ENCODE data around the gene ZP4. TPM values are rescaled to one million over a fixed set of nuclear protein-coding genes. Genes with fewer than 3 reads are reported as not detected.

ZP4 gene
- total and polyA plus RNA-seq, 2 of the 13 experiments (the other 11 are each of a cell fraction or from before 2014, with no cell fraction given), result not detected

- peak; percentile 79 for TF ChIP-seq ZNF280B (CRISPR knock-in tag; IDR thresholded peaks at IDR 0.05; ENCODE audit: borderline replicate concordance)
- TF ChIP-seq ZNF672 (CRISPR knock-in tag; IDR thresholded peaks at IDR 0.05), result no peak
- TF ChIP-seq IRX3 (CRISPR knock-in tag; IDR thresholded peaks at IDR 0.05; ENCODE audit: borderline replicate concordance, low read depth), result 0 out of 2 replicates have a peak, but pooled peaks have one; percentile 43
- TF ChIP-seq MBD4 (IDR thresholded peaks at IDR 0.05; ENCODE audit: borderline replicate concordance, low read length), result no peak
- TF ChIP-seq ATAD3A (CRISPR knock-in tag; IDR thresholded peaks at IDR 0.05), result no peak
- TF ChIP-seq ZNF550 (CRISPR knock-in tag; IDR thresholded peaks at IDR 0.05; ENCODE audit: borderline replicate concordance), result no peak
- TF ChIP-seq ZNF292 (CRISPR knock-in tag; IDR thresholded peaks at IDR 0.05; ENCODE audit: borderline replicate concordance, low read depth), result no peak
- no peak for TF ChIP-seq ZC3H4 (CRISPR knock-in tag; IDR thresholded peaks at IDR 0.05; ENCODE audit: borderline replicate concordance)
- TF ChIP-seq ZBED4 (CRISPR knock-in tag; IDR thresholded peaks at IDR 0.05; ENCODE audit: borderline replicate concordance), result no peak
- no peak for TF ChIP-seq ZNF281 (CRISPR knock-in tag; IDR thresholded peaks at IDR 0.05; ENCODE audit: borderline replicate concordance)
- no peak for TF ChIP-seq PCBP2 (optimal IDR thresholded peaks at IDR 0.05; ENCODE audit: low read depth, low read length, poor library complexity, severe bottlenecking)
- TF ChIP-seq ZNF740 (CRISPR knock-in tag; IDR thresholded peaks at IDR 0.05), result no peak
- TF ChIP-seq ZBTB1 (CRISPR knock-in tag; IDR thresholded peaks at IDR 0.05; ENCODE audit: borderline replicate concordance), result no peak
- TF ChIP-seq NONO (IDR thresholded peaks at IDR 0.05), result no peak
- peak; percentile 80 for TF ChIP-seq NONO (CRISPR knock-in tag; conservative IDR thresholded peaks at IDR 0.05)
- TF ChIP-seq ZNF674 (CRISPR knock-in tag; IDR thresholded peaks at IDR 0.05; ENCODE audit: low read depth), result 0 out of 2 replicates have a peak, but pooled peaks have one; percentile 77
- TF ChIP-seq SOX5 (CRISPR knock-in tag; IDR thresholded peaks at IDR 0.05; ENCODE audit: borderline replicate concordance), result peak; percentile 54; the same call in 1 of the 2 replicates
- TF ChIP-seq ZNF652 (CRISPR knock-in tag; IDR thresholded peaks at IDR 0.05; ENCODE audit: borderline replicate concordance, low read depth), result no peak
- no peak for TF ChIP-seq ZFP82 (CRISPR knock-in tag; IDR thresholded peaks at IDR 0.05; ENCODE audit: borderline replicate concordance)
Observed at GRCh38 chr1:237864338-237865244, 26.1 kb downstream of the ZP4 start (continued).

Measured in HepG2 (cell line).